OCI-LY1 (cell line): ENCODE measurements around the gene ESPL1.
A peak's percentile ranks its signal among the peaks of the same experiment; 100 is the strongest.

Source experiments
- CTCF ChIP-seq: fragments of 200-600 bp; sonication (generic), shearing (Covaris generic); IDR thresholded peaks from 2 replicates; pipeline ENCODE4 v1.5.1; 2017; ENCODE audit warnings: mild to moderate bottlenecking, antibody characterized with exemption, low read length, moderate library complexity, mixed read lengths
- EZH2 ChIP-seq: fragments of 200-600 bp; sonication (generic), shearing (Covaris generic); IDR thresholded peaks from 2 replicates; pipeline ENCODE4 v1.8.0; 2017; ENCODE audit warnings: borderline replicate concordance, mixed run types, mild to moderate bottlenecking, antibody characterized with exemption, low read length, moderate library complexity, mixed read lengths

- TF ChIP-seq CTCF = peak; percentile 52
- TF ChIP-seq EZH2 = no peak
Observed at GRCh38 chr12:53221203-53222080, 46.7 kb upstream of the ESPL1 start.
